HG03460 (cell line): ENCODE measurements around the gene LSM14A.

Source experiments
- ATAC-seq: cut with Tn5 transposase; IDR thresholded peaks from one replicate; pipeline ENCODE4 v1.9.1; 2021; ENCODE audit not compliant: unreplicated experiment

LSM14A gene

DNA sequence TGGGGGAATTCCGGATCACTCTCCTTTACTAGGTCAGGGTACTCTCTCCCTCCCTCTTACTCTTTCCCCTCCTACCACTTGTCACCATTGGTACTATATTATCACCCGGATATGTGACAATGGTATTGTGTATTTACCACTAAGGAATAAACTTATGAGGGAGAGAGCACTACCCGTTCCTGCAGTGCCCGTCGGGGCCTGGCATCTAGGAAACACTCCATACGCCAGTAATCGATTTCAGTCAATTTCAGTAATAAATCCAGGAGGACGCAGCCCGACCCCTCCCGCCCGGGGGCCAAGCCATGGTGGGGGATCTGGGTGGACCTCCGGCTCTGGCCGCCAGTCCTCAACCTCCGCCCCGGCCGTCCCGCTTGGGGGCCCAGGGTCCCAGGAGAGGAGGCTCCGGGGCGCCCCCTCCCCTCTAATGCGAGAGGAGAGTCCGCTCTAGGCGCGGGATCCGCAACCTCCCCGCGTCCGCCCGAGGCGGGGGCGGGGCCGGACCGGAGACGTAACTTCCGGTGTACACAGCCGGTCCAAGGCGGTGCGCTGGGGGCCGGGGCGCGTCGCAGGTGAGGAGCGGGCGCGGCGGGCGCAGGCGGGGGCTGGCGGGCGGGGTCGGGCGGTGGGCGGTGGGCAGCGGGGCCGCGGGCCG, 81.9 kb downstream of the LSM14A start, which contains the start of gene GARRE1:
Gene GARRE1, plus strand, starts transcription at position 509 of the 652 bp plus-strand sequence. CDS start 45,920 bp downstream, outside the sequence.
- ATAC-seq: peak; percentile 77

DNA sequence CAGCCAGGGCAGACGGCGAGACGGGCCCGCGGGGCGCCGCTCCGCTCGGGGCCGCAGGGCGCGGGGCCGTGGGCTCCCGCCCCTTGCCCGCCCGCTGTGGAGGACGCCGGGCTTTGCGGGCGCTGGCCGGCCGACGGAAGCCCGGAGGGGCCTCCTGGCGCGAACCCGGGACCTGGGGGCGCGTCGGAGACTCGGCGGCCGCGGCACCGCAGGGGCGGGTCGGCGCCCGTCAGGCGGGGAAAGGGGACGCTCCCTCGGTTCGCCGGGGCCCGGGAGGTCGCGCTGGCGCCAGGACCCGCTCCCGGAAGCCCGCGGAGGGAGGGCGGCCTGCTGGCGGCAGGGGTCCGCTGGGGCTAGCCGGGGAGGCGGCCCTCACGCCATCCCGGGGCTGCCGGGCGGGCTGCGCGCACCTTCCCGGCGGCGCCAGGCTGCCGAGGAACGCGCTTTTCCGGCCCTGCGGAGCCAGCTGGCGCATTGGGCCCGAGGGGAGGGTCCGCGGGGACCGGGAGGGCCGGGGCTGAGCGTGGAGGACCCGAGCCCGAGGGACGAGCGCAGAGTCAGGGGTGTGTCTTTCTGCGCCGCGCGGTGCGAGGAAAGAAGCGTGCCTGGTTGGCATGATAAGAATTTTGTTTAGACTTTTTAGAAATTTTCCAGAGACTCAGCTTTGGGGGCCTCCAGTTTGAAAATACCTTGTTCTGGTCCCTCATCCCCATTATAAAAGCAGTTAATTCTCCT, 82.6 kb downstream of the LSM14A start:
- ATAC-seq: peak; percentile 48

DNA sequence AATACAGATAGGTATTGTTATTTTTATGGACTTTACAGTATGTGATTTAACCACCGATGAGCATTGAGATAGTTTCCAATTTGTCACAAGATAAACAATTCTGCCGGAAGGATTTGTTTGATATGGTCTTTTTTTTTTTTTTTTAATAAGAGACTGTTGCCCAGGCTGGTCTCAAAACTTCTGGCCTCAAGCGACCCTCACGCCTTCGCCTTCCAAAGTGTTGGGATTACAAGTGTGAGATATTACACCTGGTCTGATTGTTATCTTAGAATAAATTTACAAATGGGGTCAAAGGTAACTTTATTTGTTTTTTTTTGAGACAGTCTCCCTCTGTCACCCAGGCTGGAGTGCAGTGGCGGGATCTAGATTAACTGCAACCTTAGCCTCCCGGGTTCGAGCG, 83.2 kb downstream of the LSM14A start:
- no peak for ATAC-seq

DNA sequence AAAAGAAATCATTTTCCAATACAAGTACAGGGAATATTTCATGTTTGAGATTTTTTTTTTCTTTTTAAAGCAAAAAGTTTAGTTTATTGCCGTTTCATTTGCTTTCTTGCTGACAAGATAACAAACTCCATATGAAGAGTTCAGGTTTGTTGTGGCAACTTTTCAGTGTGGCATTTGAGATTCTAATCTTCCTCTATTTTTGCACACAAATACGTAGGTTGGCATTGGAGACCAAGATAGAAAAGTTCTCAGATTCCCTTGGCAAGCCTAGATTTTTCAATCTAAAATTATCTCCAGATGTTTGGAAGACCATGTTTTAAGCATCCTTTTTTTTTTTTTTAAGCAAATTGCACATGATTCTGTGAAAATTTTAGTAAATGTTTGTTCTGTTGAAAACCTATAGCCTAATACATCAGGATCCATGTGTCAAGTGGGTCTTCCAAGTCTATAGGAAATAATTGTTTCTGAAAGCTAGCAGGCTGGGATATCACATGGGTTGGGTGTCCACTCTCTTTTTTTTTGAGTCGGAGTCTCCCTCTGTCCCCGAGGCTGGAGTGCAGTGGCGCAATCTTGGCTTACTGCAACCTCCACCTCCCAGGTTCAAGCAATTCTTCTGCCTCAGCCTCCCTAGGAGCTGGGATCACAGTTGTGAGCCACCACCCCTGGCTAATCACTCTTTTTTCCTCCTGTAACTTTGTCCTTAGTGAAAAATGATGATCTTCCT, 84.7 kb downstream of the LSM14A start:
- no peak for ATAC-seq

DNA sequence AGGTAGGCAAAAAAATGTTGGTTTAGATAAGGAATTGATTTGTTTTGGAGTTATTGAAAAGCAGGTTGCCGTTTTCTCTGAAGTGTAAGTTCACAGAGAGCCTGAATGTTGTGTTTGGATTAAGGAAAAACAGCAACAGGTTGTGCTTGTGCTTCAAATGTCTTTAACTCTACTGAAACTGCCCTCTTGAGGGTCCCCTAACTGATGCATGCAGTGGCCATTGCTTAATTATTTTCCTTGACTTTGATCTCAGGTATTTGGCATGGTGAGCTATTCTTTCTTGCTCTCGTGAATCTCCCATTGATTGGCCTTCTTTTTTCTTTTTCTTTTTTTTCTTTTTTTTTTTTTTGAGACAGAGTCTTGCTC, 85.2 kb downstream of the LSM14A start:
- no peak for ATAC-seq

DNA sequence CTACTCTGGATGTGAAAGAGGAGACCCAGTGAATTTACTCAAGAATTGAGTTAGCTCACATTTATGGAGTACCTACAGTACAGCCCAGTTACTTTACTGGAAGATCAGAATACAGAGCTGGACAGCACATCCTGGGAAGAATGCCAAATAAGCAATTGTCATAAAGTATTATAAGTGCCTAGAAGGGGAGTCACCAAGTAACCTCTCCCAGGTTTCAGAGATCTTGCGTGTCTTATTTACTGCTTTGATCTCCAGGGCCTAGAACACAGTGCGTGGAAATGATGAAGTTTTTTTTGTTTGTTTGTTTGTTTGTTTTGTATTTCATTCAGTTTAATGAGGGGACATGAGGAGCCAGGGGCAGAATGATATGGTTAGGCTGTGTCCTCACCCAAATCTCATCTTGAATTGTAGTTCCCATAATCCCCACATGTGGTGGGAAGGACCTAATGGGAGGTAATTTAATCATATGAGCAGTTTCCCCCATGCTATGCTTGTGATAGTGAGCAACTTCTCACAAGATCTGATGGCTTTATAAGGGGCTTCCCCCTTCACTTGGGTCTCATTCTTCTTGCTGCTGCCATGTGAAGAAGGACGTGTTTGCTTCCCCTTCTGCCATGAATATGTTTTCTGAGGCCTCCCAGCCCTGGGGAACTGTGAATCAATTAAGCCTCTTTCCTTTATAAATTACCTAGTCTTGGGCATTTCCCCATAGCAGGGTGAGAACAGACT, 87.2 kb downstream of the LSM14A start:
- ATAC-seq: no peak

DNA sequence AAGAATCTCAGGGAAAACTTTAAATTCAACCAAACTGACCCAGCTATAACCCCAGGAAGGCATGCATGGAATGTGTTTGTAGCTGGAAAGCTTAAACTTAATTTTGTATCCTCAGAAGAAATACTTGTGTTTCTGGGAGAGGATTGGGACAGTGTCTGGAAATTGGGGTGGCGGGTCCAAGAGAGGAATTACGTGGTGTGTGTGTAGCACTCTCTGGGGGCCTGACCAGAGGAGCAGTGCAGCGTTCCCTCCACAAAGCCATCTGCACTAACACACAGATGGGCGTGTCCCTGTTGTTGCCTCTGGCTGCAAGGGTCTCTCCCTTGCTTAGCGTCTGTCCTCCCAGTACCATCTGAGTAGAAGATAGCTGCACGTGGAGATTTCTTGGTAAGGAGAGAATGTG, 88.5 kb downstream of the LSM14A start:
- ATAC-seq: no peak

DNA sequence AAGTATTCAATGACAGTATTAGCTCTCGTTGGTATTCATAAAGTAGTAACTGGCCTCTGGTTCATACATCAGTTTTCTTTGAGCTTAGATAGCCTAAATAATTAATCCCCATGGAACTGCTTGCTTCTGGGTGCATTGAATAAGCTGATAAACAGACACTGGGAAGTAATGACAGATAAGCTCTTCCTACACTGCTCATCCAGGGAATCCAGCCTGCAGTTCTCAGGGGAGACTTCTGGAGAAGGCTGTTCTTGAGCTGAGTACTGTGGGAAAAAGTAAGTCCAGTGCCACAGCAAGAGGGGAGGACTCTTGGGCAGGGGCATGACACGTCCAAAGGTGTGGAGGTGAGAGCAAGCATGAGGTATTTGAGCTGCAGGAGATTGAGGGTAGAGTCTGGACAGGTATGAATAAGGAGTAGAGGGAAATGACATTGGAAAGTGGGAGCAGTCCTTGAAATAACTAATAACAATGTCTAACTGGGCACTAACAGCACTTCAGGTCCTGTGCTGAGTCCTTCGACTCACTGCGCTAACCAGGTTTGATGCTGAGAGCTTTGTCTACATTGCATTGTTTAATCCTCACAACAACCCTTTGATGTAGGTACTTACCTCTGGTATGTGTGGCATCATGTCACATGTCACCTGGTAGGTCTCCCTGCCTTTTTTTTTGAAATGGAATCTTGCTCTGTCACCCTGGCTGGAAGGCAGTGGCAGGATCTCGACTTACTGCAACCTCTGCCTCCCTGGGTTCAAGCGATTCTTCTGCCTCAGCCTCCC, 89.2 kb downstream of the LSM14A start:
- no peak for ATAC-seq

DNA sequence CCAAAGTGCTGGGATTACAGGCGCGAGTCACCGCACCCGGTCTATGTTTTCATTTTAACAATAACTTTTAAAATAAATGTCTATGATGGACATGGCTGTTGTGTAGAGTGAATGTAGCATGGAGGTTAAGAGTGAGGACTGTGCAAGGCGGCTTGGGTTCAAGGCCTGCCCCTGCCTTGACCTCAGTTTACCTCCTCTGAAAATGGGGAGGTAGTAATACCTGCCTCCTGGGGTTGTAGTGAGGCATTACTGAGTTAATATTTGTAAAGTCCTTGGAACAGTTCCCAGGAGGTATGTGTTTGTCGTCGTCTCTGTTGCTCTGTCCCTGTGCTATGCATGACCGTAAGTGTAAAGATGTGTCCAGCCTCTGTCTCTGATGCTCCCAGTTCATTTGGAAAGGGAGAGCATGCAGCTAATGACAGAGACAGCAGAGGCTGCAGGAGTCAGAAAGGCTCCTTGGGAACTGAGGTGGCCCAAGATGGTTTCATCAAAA, 91.5 kb downstream of the LSM14A start:
- no peak for ATAC-seq

DNA sequence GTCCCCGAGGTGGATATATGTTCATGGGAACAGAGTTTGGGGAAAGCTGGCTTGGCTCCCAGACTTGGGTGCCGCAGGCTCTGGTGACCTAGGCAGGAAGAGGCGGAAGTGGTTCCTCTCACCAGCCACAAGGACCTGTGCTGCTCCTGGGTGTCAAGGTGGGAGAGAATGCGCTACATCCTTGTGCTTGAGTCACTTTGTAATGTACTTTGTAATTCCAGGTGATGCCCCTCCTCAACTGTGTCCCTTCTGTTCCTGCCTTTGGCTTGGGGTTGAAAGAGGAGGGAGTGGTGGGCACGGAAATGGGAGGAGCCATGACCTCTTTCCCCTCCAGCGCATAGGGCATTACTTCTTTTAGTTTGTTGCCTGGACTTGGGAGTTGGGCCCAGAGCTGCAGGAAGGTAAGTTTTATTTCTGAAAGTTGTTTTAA, 92.9 kb downstream of the LSM14A start:
- ATAC-seq: no peak

DNA sequence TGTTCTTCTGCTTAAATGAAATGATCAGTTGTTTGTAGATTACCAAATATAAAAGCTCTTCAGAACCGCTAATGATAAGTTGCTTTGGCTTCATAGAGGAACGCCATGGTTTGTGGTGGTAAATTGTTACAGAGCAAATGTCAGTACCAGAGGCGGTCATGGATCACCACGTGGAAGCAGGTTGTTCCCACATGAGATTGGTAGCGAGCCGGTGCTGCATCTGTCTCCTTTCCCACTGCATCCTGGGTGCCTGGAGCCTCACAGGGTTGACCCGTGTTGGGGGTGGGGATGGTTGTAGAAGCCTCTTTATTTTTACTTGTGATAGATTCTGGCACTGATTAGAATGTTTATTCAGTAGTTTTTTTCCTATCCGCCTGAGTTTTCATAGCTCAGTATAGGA, 96.8 kb downstream of the LSM14A start:
- ATAC-seq: no peak

DNA sequence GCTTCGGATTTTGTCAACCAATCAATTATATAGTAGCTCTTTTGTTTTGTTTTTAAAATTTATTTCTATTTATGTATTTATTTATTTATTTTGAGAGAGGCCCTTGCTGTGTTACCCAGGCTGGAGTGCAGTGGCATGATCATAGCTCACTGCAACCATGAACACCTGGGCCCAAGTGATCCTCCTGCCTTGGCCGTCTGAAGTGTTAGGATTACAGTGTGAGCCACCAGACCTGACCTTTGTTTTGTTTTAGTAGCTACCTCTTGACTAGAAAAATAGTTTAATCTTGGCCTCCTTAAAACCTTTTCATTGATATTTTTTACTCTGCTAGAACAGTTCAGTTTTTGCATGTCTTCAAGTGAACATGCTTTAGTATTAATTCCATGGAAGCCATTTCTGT, 97.2 kb downstream of the LSM14A start:
- no peak for ATAC-seq

DNA sequence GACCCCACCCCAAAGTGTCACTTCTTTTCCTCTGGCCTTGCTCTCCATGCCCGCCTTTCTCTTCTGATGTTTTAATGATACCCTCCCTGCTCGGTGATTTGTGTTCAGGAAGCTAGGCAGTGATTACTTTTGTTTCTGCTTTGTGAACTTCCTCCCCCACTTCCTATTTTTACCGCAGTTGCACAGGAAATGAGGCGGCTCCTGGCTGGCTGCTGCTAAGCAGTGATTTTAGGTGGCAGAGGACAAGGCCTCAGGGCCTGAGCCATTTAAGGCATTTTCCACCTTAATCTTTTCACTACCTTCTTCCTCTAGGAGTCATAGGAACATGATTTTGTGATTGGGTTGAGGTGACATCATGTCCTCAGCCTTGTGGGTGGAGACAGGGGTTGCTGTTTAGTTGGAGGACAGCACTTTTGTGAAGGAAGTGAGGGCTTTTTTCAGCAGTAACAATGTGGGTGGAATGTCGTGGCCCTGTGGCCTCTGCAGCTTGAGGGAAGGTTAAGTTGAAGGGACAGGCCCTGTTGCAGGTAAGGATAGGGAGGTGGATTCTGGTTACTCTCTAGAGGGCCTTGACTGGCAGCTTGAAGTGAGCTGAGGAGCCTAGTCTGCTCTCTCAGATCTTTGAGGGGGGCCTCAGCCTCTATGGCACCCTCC, 97.8 kb downstream of the LSM14A start:
- ATAC-seq: peak; percentile 67

DNA sequence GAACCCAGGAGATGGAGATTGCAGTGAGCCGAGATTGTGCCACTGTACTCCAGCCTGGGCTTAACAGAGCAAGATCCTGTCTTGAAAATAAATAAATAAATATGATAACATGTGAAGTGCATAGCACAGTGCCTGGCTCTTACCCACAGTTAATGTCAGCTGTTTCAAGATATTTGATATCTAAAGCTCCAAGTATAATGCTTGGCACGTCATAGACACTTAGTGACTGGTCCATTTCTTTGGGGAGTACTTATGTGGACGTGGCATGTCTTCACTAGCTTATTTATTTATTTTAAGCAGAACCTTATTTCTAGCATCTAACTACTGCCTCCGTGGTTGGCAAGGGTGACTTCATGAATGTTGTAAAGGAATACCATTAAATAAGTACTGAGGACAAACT, 100.8 kb downstream of the LSM14A start:
- ATAC-seq: no peak

DNA sequence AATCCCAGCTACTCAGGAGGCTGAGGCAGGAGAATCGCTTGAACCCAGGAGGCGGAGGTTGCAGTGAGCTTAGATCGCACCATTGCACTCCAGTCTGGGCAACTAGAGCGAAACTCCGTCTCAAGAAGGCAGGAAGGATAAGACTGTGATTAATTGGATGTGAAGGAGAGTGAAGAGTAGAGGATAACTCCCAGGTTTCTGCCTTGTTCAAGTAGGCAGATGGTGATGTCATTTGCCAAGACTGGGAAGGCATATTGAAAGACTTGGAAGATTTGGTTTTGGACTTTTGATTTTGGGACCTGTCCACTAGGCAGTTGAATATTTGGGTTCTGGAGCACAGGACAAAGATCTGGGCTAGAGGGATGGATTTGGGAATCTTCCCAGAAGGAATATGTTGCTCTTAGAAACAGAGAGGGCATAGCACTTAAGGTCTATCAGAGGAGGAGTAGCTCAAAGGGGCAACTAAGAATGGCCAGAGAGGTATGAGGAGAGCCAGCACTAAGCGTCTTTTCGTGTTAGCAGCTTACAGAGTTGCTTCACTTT, 102.1 kb downstream of the LSM14A start:
- ATAC-seq: no peak

DNA sequence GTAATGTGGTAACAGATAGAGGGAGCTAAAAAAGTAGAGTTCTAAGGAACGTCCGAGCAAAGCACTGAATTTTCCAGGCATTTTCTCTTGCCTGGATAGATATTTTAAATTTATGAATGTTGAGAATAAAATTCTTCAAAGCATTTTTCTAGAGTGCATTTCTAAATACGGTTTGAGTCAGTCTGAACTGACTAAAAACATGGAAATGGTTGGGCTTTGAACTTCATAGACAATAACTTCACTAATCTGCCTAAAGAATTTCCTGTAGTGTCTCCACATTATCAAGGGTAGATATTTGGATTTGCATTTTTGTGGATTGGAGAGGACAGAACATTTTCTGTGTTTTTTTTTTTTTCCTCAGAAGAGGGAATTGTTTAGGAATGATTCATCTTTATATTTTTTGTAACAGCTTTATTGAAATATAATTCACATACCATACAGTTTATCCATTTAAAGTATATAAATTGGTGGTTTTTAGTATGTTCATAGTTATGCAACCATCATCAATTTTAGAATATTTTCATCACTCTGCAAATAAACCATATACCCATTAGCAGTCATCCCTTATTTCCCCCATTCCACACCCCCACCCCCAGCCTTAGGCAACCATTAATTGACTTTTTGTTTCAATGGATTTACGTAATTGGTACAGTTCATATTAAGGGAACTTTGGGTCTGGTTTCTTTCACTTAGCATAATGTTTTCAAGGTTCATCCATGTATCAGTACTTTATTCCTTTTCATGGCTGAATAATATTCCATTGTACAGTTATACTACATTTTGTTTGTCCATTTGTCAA, 102.7 kb downstream of the LSM14A start:
- ATAC-seq: no peak

DNA sequence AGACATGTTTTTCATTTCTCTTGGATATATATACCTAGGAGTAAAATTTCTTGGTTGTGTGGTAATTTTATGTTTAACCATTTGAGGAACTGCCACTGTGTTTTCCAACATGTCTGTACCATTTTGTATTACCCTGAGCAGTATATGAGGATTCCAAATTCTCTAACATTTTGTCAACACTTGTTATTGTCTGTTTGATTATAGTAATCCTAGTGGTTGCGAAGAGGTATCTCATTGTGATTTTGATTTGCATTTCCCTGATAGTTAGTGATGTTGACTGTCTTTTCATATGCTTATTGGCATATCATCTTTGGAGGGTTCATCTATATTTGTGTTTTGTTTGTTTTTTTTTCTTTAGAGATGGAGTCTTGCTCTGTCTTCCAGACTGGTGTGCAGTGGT, 103.4 kb downstream of the LSM14A start:
- no peak for ATAC-seq

DNA sequence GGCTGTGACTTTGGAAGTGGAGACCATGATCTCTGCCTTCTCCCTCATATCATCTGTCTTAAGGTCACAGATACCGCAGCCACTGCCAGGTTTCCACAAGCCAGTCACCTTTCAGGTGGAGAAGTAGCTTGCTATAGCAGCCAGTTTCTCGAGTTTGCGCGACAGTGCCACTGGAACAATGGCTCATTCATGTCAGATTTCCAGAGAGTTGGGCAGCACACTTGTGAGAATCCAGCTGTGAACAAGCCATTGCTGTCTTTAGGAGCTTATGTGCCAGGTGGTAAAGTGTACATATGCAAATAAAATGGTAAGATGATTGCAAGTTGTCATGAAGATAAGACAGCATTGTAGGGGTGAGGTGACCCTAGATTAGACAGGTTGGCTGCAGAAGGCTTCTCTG, 104.3 kb downstream of the LSM14A start:
- no peak for ATAC-seq

DNA sequence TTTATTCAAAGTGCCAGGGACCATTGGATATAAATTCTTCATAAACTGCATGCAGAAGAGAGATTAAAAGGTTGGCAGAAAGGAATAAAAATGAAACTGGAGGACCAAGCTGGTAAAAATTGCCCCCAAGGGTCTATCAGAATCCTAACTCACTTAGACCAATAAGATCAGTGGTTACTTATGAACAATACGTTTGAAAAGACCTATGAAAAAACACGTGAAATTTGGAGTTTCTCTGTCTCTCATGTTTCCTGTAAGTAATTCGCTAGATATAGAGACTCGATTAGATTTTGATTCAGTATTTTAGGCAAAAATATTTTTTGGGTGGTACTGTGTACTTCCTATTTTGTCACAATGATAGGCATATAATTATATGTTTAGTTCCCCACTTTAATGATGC, 104.9 kb downstream of the LSM14A start:
- no peak for ATAC-seq
